GM12874 (cell line): ENCODE results near the gene CFAP65.

Source experiments
- TF ChIP-seq, protein P1 (sequence below): IDR thresholded peaks from 2 replicates; pipeline ENCODE4 v1.5.1; 2011; ENCODE audit warnings: low read depth, mild to moderate bottlenecking, control low read depth, low read length, moderate library complexity; ENCODE audit not compliant: insufficient read depth

Gene CFAP65

GRCh38 chr2:218960309-218961165 lies 80.8 kb downstream of the CFAP65 start:
- TF ChIP-seq, protein P1, sequence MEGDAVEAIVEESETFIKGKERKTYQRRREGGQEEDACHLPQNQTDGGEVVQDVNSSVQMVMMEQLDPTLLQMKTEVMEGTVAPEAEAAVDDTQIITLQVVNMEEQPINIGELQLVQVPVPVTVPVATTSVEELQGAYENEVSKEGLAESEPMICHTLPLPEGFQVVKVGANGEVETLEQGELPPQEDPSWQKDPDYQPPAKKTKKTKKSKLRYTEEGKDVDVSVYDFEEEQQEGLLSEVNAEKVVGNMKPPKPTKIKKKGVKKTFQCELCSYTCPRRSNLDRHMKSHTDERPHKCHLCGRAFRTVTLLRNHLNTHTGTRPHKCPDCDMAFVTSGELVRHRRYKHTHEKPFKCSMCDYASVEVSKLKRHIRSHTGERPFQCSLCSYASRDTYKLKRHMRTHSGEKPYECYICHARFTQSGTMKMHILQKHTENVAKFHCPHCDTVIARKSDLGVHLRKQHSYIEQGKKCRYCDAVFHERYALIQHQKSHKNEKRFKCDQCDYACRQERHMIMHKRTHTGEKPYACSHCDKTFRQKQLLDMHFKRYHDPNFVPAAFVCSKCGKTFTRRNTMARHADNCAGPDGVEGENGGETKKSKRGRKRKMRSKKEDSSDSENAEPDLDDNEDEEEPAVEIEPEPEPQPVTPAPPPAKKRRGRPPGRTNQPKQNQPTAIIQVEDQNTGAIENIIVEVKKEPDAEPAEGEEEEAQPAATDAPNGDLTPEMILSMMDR, result no peak

DNA sequence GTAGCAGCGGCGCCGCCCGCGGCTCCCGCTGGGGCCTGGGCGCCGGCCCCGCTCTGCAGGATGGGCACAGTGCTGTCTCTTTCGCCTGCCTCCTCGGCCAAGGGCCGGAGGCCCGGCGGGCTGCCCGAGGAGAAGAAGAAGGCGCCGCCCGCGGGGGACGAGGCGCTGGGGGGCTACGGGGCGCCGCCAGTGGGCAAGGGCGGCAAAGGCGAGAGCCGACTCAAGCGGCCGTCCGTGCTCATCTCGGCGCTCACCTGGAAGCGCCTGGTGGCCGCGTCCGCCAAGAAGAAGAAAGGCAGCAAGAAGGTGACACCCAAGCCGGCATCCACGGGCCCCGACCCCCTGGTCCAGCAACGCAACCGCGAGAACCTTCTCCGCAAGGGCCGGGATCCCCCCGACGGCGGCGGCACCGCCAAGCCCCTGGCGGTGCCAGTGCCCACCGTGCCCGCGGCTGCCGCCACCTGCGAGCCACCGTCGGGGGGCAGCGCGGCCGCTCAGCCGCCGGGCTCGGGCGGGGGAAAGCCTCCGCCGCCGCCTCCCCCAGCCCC lies 81.5 kb downstream of the CFAP65 start:
- TF ChIP-seq, protein P1, result no peak

- TF ChIP-seq, protein P1, result no peak
These were observed 82.1 kb downstream of the CFAP65 start, which contains the start of gene CDK5R2 for GRCh38 chr2:218959141-218959731. CDK5R2 (plus strand) TSS chr2:218959666; CDS start chr2:218959821, 155 bp downstream.

GRCh38 chr2:218958276-218958675 lies 83.0 kb downstream of the CFAP65 start:
- TF ChIP-seq, protein P1, result no peak

GRCh38 chr2:218957671-218958070 lies 83.6 kb downstream of the CFAP65 start:
- TF ChIP-seq, protein P1, result no peak

DNA sequence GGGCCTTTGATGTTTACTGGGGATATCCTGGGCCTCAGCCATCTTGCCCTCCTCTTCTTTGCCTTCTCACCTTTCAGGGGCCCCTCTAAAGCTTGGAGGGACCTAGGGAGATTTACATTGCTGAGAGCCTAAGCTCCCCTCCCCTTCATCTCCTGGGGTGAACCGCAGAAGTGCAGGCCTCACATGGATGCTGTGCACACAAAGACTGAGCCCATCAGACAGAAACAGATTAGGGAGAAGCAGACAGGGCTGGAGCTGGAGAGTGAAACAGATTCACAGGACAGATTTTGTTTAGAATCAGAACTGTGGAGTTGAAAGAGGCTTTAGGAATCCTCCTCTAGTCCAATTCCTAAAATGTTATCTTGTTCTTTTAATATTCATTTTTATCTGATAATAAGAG lies 85.3 kb downstream of the CFAP65 start:
- TF ChIP-seq, protein P1, result no peak

DNA sequence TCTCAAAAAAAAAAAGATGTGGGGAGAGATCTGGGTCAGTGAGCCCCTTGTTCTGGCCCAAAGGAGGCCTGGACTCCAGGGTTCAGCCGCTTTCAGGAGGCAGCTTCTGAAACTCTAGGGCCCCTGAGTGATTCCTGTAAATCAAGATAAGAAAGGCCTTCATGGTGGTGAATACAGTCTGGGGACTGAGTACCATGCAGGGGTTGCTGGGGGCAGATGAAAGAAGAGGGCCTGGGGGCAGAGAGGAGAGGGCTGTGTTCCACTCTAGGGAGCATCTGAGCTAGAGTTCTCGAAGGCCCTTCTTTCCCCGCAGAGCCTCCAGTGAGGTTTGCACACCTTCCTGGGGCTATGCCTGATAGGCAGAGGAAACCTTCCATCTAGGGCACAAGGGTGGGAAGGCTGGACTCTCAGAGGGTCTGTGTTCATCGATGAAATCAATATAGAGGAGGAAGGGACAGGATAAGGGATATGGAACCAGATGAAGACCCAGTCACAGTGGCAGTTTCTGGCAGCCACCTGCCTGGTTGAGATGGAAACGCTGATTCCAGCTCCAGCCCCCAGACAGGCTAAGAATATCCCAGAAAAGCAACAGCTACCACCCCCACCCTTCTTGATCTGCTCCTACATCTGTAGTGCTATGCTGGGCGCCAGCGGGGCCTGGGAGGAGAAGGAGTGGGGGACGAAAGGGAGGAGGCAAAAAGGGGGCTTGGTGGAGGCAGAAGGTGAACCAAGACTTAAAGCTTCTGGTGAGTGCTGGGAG lies 86.6 kb downstream of the CFAP65 start:
- TF ChIP-seq, protein P1, result no peak
